Measurements from ENCODE around the gene NPLOC4.

DNA sequence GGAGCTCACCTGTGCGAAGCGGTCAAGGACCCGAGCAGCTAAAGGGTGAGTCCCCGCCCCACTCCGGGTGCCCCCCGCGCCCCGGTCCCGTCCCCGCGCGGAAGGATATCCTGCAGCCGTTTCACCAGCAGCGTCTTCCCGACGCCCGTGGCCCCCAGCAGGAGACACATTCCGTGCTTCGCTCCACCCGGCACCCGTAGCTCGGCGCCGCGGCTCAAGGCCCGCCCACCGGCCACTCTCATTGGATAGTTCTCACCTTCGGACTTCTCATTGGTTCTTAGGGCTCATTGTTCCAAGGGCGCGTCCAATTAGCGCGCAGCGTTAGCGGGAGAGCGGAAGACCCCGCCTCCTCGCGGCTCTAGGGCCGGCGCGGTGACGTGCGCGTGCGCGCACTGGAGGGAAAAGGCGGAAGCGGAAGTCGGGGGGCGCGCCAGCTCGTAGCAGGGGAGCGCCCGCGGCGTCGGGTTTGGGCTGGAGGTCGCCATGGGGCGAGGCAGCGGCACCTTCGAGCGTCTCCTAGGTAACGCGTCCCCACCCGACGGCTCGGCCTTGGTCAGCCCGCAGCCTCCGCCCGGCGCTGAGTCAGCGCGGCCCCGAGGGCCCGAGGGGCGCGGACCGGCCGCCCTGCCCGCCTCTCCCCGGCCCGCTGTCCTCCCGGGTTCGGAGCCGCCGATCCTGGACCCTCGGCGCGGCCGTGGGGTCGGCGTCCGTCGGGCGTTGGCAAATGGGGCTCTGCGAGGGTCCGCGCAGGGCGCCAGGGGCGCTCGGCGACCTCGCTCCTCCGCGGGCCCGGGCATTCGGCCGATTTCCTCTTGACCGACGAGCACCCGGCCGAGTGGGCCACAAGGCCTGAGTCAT, 46.9 kb upstream of the NPLOC4 start, which contains the start of the genes ARL16 and HGS:
- TF ChIP-seq, protein P1, sequence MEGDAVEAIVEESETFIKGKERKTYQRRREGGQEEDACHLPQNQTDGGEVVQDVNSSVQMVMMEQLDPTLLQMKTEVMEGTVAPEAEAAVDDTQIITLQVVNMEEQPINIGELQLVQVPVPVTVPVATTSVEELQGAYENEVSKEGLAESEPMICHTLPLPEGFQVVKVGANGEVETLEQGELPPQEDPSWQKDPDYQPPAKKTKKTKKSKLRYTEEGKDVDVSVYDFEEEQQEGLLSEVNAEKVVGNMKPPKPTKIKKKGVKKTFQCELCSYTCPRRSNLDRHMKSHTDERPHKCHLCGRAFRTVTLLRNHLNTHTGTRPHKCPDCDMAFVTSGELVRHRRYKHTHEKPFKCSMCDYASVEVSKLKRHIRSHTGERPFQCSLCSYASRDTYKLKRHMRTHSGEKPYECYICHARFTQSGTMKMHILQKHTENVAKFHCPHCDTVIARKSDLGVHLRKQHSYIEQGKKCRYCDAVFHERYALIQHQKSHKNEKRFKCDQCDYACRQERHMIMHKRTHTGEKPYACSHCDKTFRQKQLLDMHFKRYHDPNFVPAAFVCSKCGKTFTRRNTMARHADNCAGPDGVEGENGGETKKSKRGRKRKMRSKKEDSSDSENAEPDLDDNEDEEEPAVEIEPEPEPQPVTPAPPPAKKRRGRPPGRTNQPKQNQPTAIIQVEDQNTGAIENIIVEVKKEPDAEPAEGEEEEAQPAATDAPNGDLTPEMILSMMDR (IDR thresholded peaks at IDR 0.05), result no peak
- TF ChIP-seq POLR2A (IDR thresholded peaks at IDR 0.05), result peak in 1 of 2 donors; percentile 81

Measured in heart left ventricle (tissue), 13 donors.